IPS-11a (cell line): ENCODE results near the gene MICU2.
"Not testable (repeated sequence)": the region's sequence is repeated elsewhere in the genome, so short reads cannot be mapped to it uniquely, and the experiment has no call there.

Experiments
- H3K4me3 ChIP-seq: one replicate; pipeline ENCODE4 v1.5.1; 2013; ENCODE audit warnings: low read depth, low read length, control low read depth

The MICU2 gene

GRCh38 chr13:21595546-21595822 lies 8.5 kb downstream of the MICU2 start:
- no peak overlapping the region for H3K4me3 ChIP-seq

DNA sequence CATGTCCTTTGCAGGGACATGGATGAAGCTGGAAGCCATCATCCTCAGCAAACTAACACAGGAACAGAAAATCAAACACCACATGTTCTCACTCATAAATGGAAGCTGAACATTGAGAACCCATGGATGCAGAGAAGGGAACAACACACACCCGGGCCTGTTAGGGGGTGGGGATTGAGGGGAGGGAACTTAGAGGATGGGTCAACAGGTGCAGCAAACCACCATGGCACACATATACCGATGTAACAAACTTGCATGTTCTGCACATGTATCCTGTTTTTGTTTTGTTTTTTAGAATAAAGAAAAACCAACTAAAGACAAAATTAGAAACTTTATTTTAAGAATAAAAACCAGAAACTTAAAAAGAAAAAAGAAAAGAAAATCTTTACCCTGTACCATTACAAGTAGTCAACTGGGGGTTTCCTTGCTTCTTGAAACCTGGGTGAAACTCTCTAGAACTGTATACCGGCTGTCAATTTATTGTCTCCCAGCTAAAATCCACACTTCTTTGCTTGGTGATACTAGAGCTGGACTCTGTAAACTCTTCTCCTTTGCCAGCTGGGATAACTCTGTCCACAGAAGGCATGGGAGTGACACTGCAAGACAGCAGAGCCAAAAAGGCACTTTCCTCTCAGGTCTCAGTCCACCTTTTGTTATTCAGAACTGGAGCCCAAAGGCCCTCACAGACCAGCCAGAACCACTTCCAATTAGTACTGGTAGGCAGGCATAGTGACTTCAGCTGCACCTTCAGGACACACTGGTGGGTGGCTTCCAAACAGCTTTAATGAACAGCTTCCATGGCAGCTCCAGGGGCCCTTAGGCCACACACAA lies 9.0 kb downstream of the MICU2 start:
- no peak overlapping the region for H3K4me3 ChIP-seq

GRCh38 chr13:21590665-21591456 lies 13.1 kb downstream of the MICU2 start:
- not testable (repeated sequence) for H3K4me3 ChIP-seq

DNA sequence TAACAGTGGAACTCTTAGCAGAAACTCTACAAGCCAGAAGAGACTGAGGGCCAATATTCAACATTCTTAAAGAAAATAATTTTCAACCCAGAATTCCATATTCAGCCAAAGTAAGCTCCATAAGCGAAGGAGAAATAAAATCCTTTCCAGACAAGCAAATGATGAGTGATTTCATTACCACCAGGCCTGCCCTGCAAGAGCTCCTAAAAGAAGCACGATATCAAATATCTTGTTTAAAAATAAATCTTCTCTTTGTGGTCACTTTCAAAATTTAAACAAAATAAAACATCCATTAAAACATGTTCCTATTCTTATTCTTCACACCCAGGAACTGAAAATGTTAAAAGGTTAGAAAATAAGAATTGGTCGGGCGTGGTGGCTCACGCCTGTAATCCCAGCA lies 13.7 kb downstream of the MICU2 start:
- no peak overlapping the region for H3K4me3 ChIP-seq

GRCh38 chr13:21589510-21589909 lies 14.5 kb downstream of the MICU2 start:
- H3K4me3 ChIP-seq: not testable (repeated sequence)

GRCh38 chr13:21588411-21588810 lies 15.6 kb downstream of the MICU2 start:
- H3K4me3 ChIP-seq: not testable (repeated sequence)

- no peak overlapping the region for H3K4me3 ChIP-seq
Observed at GRCh38 chr13:21584973-21585592, 18.9 kb downstream of the MICU2 start.

DNA sequence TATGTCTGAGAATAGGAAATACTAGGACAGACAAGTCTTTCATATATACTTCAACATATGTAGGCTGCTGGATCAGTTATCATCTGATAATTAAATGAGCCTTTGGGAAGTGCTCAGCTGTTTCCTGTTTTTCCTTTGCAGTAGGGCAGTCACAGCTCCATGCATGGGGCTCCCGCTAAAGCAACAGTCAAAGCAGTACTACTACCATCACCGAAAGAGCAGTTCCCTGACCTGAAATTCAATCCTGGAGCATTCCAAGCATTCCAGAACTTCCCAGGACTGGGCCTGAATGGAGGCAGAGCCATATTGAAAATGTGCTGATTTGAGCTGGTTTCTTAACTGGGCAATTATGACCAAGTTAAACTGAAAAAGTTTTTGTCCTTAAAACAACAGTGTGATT lies 20.5 kb downstream of the MICU2 start:
- no peak overlapping the region for H3K4me3 ChIP-seq

GRCh38 chr13:21580736-21581135 lies 23.2 kb downstream of the MICU2 start:
- no peak overlapping the region for H3K4me3 ChIP-seq

GRCh38 chr13:21579754-21580316 lies 24.1 kb downstream of the MICU2 start:
- no peak overlapping the region for H3K4me3 ChIP-seq

GRCh38 chr13:21578748-21579147 lies 25.2 kb downstream of the MICU2 start:
- H3K4me3 ChIP-seq: no peak overlapping the region

GRCh38 chr13:21576426-21576825 lies 27.5 kb downstream of the MICU2 start:
- H3K4me3 ChIP-seq: no peak overlapping the region

DNA sequence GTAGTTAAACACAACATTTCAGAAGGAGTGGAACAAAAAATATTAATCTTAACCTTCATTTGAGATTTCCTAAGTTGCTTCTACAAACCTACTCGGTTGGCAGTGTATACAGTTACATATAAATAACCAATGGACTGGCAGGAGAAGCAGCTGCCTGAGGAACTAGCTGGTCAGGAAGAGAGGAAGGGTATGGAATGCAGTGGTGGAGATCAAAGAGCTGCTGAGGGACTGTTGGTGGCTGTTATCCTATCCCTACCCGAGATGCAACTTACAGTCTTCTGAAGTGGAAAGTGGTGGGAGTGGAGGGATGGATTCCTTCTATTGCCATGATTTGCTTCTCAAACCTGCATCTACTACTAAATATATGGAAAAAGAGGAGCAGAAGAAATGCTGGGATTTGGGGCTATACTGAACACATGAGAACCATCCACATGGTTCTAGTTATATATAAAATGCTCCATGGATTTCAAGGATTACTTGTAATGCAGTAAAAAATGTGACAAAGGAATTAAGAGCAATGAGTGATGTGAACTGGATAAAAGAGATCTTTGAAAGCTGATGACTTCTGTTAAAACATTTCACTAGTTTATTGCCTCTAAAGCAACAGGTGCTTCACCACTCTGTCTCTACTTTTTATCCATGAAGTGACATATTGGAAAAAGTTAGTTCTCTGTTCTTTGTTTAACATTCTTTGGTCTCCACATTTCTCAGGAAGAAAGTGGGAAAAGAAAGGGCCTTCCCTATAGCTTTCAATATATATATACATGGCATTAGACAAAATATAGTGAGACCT lies 29.9 kb downstream of the MICU2 start:
- H3K4me3 ChIP-seq: no peak overlapping the region

DNA sequence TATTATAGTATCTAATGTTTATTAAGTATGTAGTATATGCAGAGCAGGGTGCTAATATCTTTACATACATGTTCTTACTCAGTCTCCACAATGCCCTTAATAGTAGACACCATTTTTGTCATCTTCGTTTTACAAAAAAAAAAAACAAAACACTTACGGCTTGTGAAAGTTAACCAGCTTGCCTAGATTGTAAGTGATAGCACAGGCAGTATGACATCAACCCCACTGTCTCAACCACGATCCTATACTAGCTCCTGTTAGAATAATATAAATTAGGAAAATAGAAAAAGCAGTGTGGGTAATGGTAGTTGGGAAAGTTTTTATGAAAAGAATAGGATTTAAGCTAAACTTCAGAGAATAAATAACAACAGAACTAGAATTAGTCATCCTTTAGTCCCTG lies 34.3 kb downstream of the MICU2 start:
- H3K4me3 ChIP-seq: no peak overlapping the region

DNA sequence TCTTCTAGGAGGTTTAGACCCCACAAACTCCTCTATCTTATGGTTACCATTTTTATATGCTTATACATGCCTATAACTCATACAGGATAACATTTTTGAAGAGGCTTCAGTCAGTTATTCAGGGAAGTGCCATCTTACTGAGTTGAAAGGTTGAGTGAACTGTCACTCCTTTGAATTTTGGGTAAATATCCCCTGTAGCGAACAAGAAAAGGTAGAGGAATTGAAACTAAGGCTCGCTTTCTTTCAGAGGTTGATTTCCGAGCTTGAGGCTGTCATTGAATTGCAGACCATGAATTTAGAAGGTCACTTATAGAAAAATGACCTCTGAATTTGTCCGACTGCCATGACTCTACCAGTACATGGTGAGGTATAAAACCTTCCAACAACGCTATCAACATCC lies 35.1 kb downstream of the MICU2 start:
- no peak overlapping the region for H3K4me3 ChIP-seq

GRCh38 chr13:21567714-21568113 lies 36.3 kb downstream of the MICU2 start:
- H3K4me3 ChIP-seq: no peak overlapping the region

- no peak overlapping the region for H3K4me3 ChIP-seq
Observed at GRCh38 chr13:21557995-21558394, 46.0 kb downstream of the MICU2 start.

DNA sequence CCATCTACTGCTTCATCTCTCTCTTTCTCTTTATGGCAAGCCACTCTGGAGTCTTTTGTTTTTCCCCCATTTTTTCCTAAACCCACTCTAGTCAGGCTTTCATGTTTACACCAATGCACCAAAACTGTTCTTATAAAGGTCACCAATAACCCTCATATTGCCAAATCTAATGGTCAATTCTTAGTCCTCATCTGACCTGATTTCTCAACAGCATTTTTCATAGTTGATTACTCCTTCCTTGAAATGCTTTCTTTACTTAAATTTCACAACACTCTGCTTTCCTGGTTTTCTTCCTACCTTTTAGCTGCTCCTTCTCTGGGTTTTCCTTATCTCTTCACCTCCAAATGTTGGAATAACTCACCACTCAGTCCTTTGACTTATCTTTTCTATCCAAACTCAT lies 47.9 kb downstream of the MICU2 start:
- H3K4me3 ChIP-seq: no peak overlapping the region

DNA sequence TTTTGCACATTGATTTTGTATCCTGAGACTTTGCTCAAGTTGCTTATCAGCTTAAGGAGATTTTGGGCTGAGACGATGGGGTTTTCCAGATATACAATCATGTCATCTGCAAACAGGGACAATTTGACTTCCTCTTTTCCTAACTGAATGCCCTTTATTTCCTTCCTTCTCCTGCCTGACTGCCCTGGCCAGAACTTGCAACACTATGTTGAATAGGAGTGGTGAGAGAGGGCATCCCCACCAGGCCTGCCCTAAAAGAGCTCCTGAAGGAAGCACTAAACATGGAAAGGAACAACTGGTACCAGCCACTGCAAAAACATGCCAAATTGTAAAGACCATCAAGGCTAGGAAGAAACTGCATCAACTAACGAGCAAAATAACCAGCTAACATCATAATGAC lies 50.7 kb downstream of the MICU2 start:
- not testable (repeated sequence) for H3K4me3 ChIP-seq

GRCh38 chr13:21550918-21551317 lies 53.1 kb downstream of the MICU2 start:
- H3K4me3 ChIP-seq: no peak overlapping the region

GRCh38 chr13:21549633-21550032 lies 54.3 kb downstream of the MICU2 start:
- no peak overlapping the region for H3K4me3 ChIP-seq
